K562 (cell line): ENCODE measurements around the gene RCC2. TPM values are rescaled to one million over a fixed set of nuclear protein-coding genes. Genes with fewer than 3 reads are reported as not detected.

Experiments used
- ATAC-seq: fragments of 200-7000 bp; cut with Tn5 transposase; 3 replicates; pipeline ENCODE4 v1.9.1; 2020; ENCODE audit warnings: moderate library complexity
- BruUV-seq: library from RNA; stranded (reverse); fragments of 400-500 nt; replicated peaks from 2 replicates; lab custom pipeline; 2021; lab: Mats Ljungman, UMichigan
- CTCF ChIA-PET: fragments of 300-600 bp; formaldehyde crosslinking; extraction: SDS; loops from one replicate; lab custom pipeline; 2021; ENCODE audit warnings: low intra/inter-chr PET ratio; lab: Yijun Ruan, JAX
- POLR2A ChIA-PET: fragments of 300-600, 350-650 bp; sonication (Branson Sonifier 250); formaldehyde crosslinking; extraction: SDS; loops from one replicate; lab custom pipeline; 2021; ENCODE audit warnings: antibody characterized with exemption, inconsistent platforms; lab: Yijun Ruan, JAX
- DNase-seq, 4 experiments: peaks; one replicate each; pipeline versions ENCODE4 v3.0.0 to v3.0.0-alpha.2; 2011 to 2018; ENCODE audit warnings: low spot score in 3 of 4, mixed read lengths in 3 of 4; ENCODE audit errors: extremely low read depth in 1 of 4
- FAIRE-seq: peaks from 2 replicates; lab custom pipeline; 2011; peaks lifted over from hg19 to GRCh38; lab: Jason Lieb, UNC
- H2AFZ ChIP-seq: 2 replicates; pipeline ENCODE4 v1.6.0; 2011; ENCODE audit warnings: low read depth, low read length, control low read depth, inconsistent platforms
- H3K27ac ChIP-seq: fragments of 200-600 bp; 3 replicates; pipeline ENCODE4 v1.8.0; 2011; ENCODE audit warnings: low read depth, mild to moderate bottlenecking, control low read depth, inconsistent platforms, low read length, moderate library complexity, mixed read lengths; ENCODE audit errors: extremely low read depth
- H3K27me3 ChIP-seq, 2 experiments: fragments of 300-600 bp in 1 of 2; 2 replicates in 1 of 2; 3 replicates in 1 of 2; pipeline versions ENCODE4 v1.6.0 to v1.8.0; 2011; ENCODE audit warnings: inconsistent platforms in 2 of 2, low read length in 2 of 2, mild to moderate bottlenecking in 1 of 2, mixed read lengths in 1 of 2, moderate library complexity in 1 of 2; ENCODE audit not compliant: control insufficient read depth in 2 of 2, insufficient read depth in 2 of 2
- H3K36me3 ChIP-seq: fragments of 300-600 bp; 3 replicates; pipeline ENCODE4 v1.8.0; 2011; ENCODE audit warnings: mild to moderate bottlenecking, low read length, inconsistent platforms; ENCODE audit not compliant: control insufficient read depth, insufficient read depth
- H3K4me1 ChIP-seq, 2 experiments: fragments of 200-600 bp in 1 of 2; replicated peaks in 1 of 2; 2 replicates in 1 of 2; 3 replicates in 1 of 2; pipeline versions ENCODE4 v1.5.1 to v1.8.0; 2011; ENCODE audit warnings: inconsistent platforms in 2 of 2, low read length in 2 of 2, mild to moderate bottlenecking in 1 of 2, mixed read lengths in 1 of 2, moderate library complexity in 1 of 2; ENCODE audit not compliant: control insufficient read depth in 2 of 2, insufficient read depth in 2 of 2
- H3K4me2 ChIP-seq: 2 replicates; pipeline ENCODE4 v1.6.1; 2011; ENCODE audit warnings: low read length, control low read depth, inconsistent platforms, mixed read lengths; ENCODE audit not compliant: insufficient read depth
- H3K4me3 ChIP-seq: fragments of 200-600 bp; sonication (generic), shearing (Covaris generic); 2 replicates; pipeline ENCODE4 v1.5.1; 2016; ENCODE audit warnings: control low read depth, inconsistent platforms
- H3K79me2 ChIP-seq: fragments of 200-600 bp; 3 replicates; pipeline ENCODE4 v1.8.0; 2011; ENCODE audit warnings: low read length, inconsistent platforms; ENCODE audit not compliant: control insufficient read depth, insufficient read depth
- H3K9ac ChIP-seq, 2 experiments: 2 replicates each; pipeline versions ENCODE4 v1.6.0 to v1.6.1; 2011; ENCODE audit warnings: low read depth in 2 of 2, low read length in 2 of 2, control low read depth in 1 of 2, inconsistent platforms in 1 of 2, mild to moderate bottlenecking in 1 of 2, mixed read lengths in 1 of 2; ENCODE audit not compliant: insufficient read depth in 1 of 2
- H3K9me1 ChIP-seq: one replicate; pipeline ENCODE4 v1.6.0; 2011; ENCODE audit warnings: inconsistent platforms, mild to moderate bottlenecking, low read length, moderate library complexity; ENCODE audit not compliant: control insufficient read depth, insufficient read depth
- H3K9me3 ChIP-seq: replicated peaks from 2 replicates; pipeline ENCODE4 v1.5.1; 2011; ENCODE audit warnings: low read depth, low read length, inconsistent platforms; ENCODE audit not compliant: control insufficient read depth, insufficient read depth
- H4K20me1 ChIP-seq: replicated peaks from 2 replicates; pipeline ENCODE4 v1.6.1; 2011; ENCODE audit warnings: low read length, inconsistent platforms, mixed read lengths; ENCODE audit not compliant: control insufficient read depth, insufficient read depth
- CXXC5 ChIP-seq: fragments of 250-450 bp; sonication (Bioruptor Pico); IDR thresholded peaks from 2 replicates; pipeline ENCODE4 v1.8.0; 2022; ENCODE audit warnings: inconsistent platforms, mild to moderate bottlenecking, moderate library complexity
- KLF16 ChIP-seq: IDR thresholded peaks from 2 replicates; pipeline ENCODE4 v1.6.1; 2016; ENCODE audit warnings: antibody characterized with exemption
- MXD1 ChIP-seq: fragments of 250-450 bp; sonication (Bioruptor Pico); IDR thresholded peaks from 2 replicates; pipeline ENCODE4 v1.8.0; 2021; ENCODE audit warnings: borderline replicate concordance, mild to moderate bottlenecking, moderate library complexity; ENCODE audit not compliant: poor library complexity, severe bottlenecking
- POLR2H ChIP-seq: IDR thresholded peaks from 2 replicates; pipeline ENCODE4 v1.6.1; 2016; ENCODE audit warnings: missing genetic modification characterization, low read depth, mild to moderate bottlenecking, control low read depth, missing compliant biosample characterization, moderate library complexity
- ZNF766 ChIP-seq: fragments of 200-800 bp; sonication (Bioruptor generic); conservative IDR thresholded peaks from 2 replicates; pipeline ENCODE4 v1.6.1; 2016; ENCODE audit warnings: missing genetic modification characterization, missing compliant biosample characterization
- WGBS: fragments of 100-300 bp; shearing (Covaris generic); methylation state at CpG from one replicate; pipeline ENCODE4 v1.1.6; 2016; ENCODE audit warnings: low coverage, mixed read lengths; ENCODE audit not compliant: insufficient coverage; ENCODE audit errors: missing lambda C conversion rate; 5-methylcytosine and 5-hydroxymethylcytosine counted together
- in situ Hi-C: fragments of 300-500 bp; cut with MboI; formaldehyde crosslinking; loops from 4 replicates; pipeline ENCODE4 v1.15.0; 2018; ENCODE audit warnings: inconsistent platforms, mixed read lengths
- intact Hi-C: fragments of 100-400 bp; cut with micrococcal nuclease; formaldehyde crosslinking; loops from 2 replicates; pipeline ENCODE4 v1.14.2; 2022
- polyA plus RNA-seq, 8 experiments: library from polyadenylated mRNA; depleted of rRNA in 4 of 8; stranded (reverse) in 5 of 8; unstranded in 3 of 8; fragments of >200 nt; fragmentation: Nextera tagmentation in 2 of 8; fragmentation: Illumina TruSeq in 1 of 8; extraction: Ambion mirVana in 2 of 8; extraction: Trizol in 1 of 8; gene quantifications; 2 replicates each; pipeline versions ENCODE4 v1.2.1 to v1.2.3, GENCODE V29; 2011 to 2014; ENCODE audit warnings: inconsistent platforms in 1 of 8, missing spikeins in 1 of 8
- total RNA-seq, 7 experiments: library from RNA; depleted of rRNA in 6 of 7; stranded (reverse); fragments of >200 nt in 6 of 7; fragmentation: Illumina TruSeq in 2 of 7; extraction: Trizol in 2 of 7; gene quantifications; 2 replicates each; pipeline versions ENCODE4 v1.2.1 to v1.2.3, GENCODE V29; 2011 to 2021; ENCODE audit warnings: low replicate concordance in 1 of 7

Gene RCC2
- total and polyA plus RNA-seq, 9 of the 15 experiments (the other 6 are each of a cell fraction or from before 2014, with no cell fraction given): 31.8 to 292 (median 116) TPM

- Histone ChIP-seq H3K27ac (peak overlapping the region; percentile 4; the same call in 1 of the 3 replicates), H3K9ac (no peak overlapping the region), H3K4me2 (no peak overlapping the region), H3K9me3 (no peaks in the 10 kb centered on the region), H2AFZ (no peak overlapping the region), H3K27me3 (no peaks in the 10 kb centered on the region), H3K79me2 (peaks cover 19% of the 10 kb centered on the region), H3K36me3 (peaks cover 96% of the 10 kb centered on the region), H3K9me1 (no peaks in the 10 kb centered on the region), H3K4me1 (peaks cover 0 to 11% of the 10 kb centered on the region in 2 experiments; a peak in 3 of 5 replicates), H4K20me1 (peaks cover 23% of the 10 kb centered on the region; the same call in 1 of the 2 replicates), H3K4me3 (no peak overlapping the region)
- ATAC-seq (peak; percentile 3; the same call in 1 of the 3 replicates), DNase-seq (no peak), FAIRE-seq (no peak)
- ChIA-PET POLR2A (interaction anchor here (0.9 to 2.4 kb wide), 2 partner anchors 11 to 18 kb away, joined by 3 to 7 read pairs; partner anchors contain the start of gene RCC2), CTCF (interaction anchor here (0.5 to 3.1 kb wide), 7 partner anchors 10 to 234 kb away, joined by 3 to 24 read pairs (median 3); no protein-coding TSS in a partner anchor)
- intact Hi-C loops: loop anchor here (2.0 kb wide), 1 partner anchor 68 kb away; no protein-coding TSS in a partner anchor
- TSS peak; percentile 9 for BruUV-seq
- in situ Hi-C loops: no loop called here
- WGBS: 66% methylated on average over 6 of the region's 6 CpGs
- TF ChIP-seq MXD1 (CRISPR knock-in tag) (no peak), CXXC5 (no peak), KLF16 (no peak), ZNF766 (CRISPR knock-in tag) (peak; percentile 81), POLR2H (tag) (peak; percentile 27; the same call in 1 of the 2 replicates)
Observed at GRCh38 chr1:17420391-17420918, 19.0 kb downstream of the RCC2 start.
